ENCODE data around the gene KCNMB4.
"Not testable (repeated sequence)": the region's sequence is repeated elsewhere in the genome, so short reads cannot be mapped to it uniquely, and the experiment has no call there.

Gene KCNMB4

GRCh38 chr12:70383484-70383883 is 17.4 kb downstream of the KCNMB4 start:
- Histone ChIP-seq H3K4me1 (ENCODE audit: insufficient read depth, poor library complexity, severe bottlenecking) (no peaks in the 10 kb centered on the region), H3K4me3 (ENCODE audit: severe bottlenecking) (no peak overlapping the region), H3K27me3 (ENCODE audit: insufficient read depth, poor library complexity, severe bottlenecking) (no peaks in the 10 kb centered on the region), H3K9me3 (ENCODE audit: severe bottlenecking) (no peaks in the 10 kb centered on the region), H3K27ac (ENCODE audit: poor library complexity, severe bottlenecking) (no peak overlapping the region), H3K36me3 (ENCODE audit: low read depth) (no peaks in the 10 kb centered on the region)
- no peak for ATAC-seq (ENCODE audit: low read depth)
- TF ChIP-seq CTCF (IDR thresholded peaks at IDR 0.05; ENCODE audit: poor library complexity, severe bottlenecking), result no peak
- no peak for DNase-seq (ENCODE audit: low spot score)

GRCh38 chr12:70383886-70384285 is 17.8 kb downstream of the KCNMB4 start:
- H3K27me3 ChIP-seq (ENCODE audit: insufficient read depth, poor library complexity, severe bottlenecking), result no peaks in the 10 kb centered on the region
- TF ChIP-seq CTCF (IDR thresholded peaks at IDR 0.05; ENCODE audit: poor library complexity, severe bottlenecking), result no peak
- ATAC-seq (ENCODE audit: low read depth) (no peak), DNase-seq (ENCODE audit: low spot score) (no peak)
- H3K27ac ChIP-seq (ENCODE audit: poor library complexity, severe bottlenecking), result no peak overlapping the region
- H3K36me3 ChIP-seq (ENCODE audit: low read depth), result no peaks in the 10 kb centered on the region
- H3K4me3 ChIP-seq (ENCODE audit: severe bottlenecking), result no peak overlapping the region
- H3K9me3 ChIP-seq (ENCODE audit: severe bottlenecking), result no peaks in the 10 kb centered on the region
- H3K4me1 ChIP-seq (ENCODE audit: insufficient read depth, poor library complexity, severe bottlenecking), result no peaks in the 10 kb centered on the region

DNA sequence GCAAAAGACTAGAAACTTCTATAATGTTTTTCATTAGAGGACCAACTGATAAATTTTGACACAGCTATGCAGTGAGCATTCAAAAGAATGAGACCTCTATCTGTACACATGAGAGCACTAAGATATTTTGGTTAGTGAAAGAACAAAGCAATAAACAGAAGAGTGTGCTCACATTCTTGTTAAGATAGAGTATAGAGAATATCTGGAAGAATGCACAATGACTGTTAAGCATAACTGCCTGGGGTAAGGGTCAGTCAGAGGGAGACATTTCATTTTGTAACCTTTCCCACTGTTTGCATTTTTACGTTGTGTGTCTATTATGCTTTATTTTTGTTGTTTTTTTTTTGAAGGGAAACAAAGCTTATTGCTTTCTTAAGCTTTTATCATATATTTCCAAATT is 20.7 kb downstream of the KCNMB4 start:
- H3K4me1 ChIP-seq (ENCODE audit: insufficient read depth, poor library complexity, severe bottlenecking), result no peaks in the 10 kb centered on the region
- DNase-seq (ENCODE audit: low spot score), result no peak
- no peak overlapping the region for H3K27ac ChIP-seq (ENCODE audit: poor library complexity, severe bottlenecking)
- TF ChIP-seq CTCF (IDR thresholded peaks at IDR 0.05; ENCODE audit: poor library complexity, severe bottlenecking), result no peak
- no peaks in the 10 kb centered on the region for H3K27me3 ChIP-seq (ENCODE audit: insufficient read depth, poor library complexity, severe bottlenecking)
- no peak overlapping the region for H3K4me3 ChIP-seq (ENCODE audit: severe bottlenecking)
- H3K9me3 ChIP-seq (ENCODE audit: severe bottlenecking), result no peaks in the 10 kb centered on the region
- H3K36me3 ChIP-seq (ENCODE audit: low read depth), result no peaks in the 10 kb centered on the region
- ATAC-seq (ENCODE audit: low read depth), result no peak

GRCh38 chr12:70389678-70390077 is 23.6 kb downstream of the KCNMB4 start:
- Histone ChIP-seq H3K4me3 (ENCODE audit: severe bottlenecking) (no peak overlapping the region), H3K9me3 (ENCODE audit: severe bottlenecking) (no peaks in the 10 kb centered on the region), H3K36me3 (ENCODE audit: low read depth) (no peaks in the 10 kb centered on the region), H3K27ac (ENCODE audit: poor library complexity, severe bottlenecking) (no peak overlapping the region), H3K27me3 (ENCODE audit: insufficient read depth, poor library complexity, severe bottlenecking) (no peaks in the 10 kb centered on the region), H3K4me1 (ENCODE audit: insufficient read depth, poor library complexity, severe bottlenecking) (peaks cover 10% of the 10 kb centered on the region)
- no peak for ATAC-seq (ENCODE audit: low read depth)
- TF ChIP-seq CTCF (IDR thresholded peaks at IDR 0.05; ENCODE audit: poor library complexity, severe bottlenecking), result no peak
- no peak for DNase-seq (ENCODE audit: low spot score)

GRCh38 chr12:70392631-70393030 is 26.5 kb downstream of the KCNMB4 start:
- H3K27me3 ChIP-seq (ENCODE audit: insufficient read depth, poor library complexity, severe bottlenecking); H3K9me3 ChIP-seq (ENCODE audit: severe bottlenecking); H3K4me1 ChIP-seq (ENCODE audit: insufficient read depth, poor library complexity, severe bottlenecking); H3K4me3 ChIP-seq (ENCODE audit: severe bottlenecking); DNase-seq (ENCODE audit: low spot score); H3K27ac ChIP-seq (ENCODE audit: poor library complexity, severe bottlenecking); ATAC-seq (ENCODE audit: low read depth); H3K36me3 ChIP-seq (ENCODE audit: low read depth): not testable (repeated sequence)

Data from RWPE2 (cell line).